Stimulated activated CD4-positive, alpha-beta T cell treated with anti-CD3 and anti-CD28 coated beads, Interleukin-2, amount 100 ng/mL, for 24 hours (primary cell): ENCODE results near the gene PBX1.

Experiments used
- DNase-seq, 2 donors: peaks; one replicate each; pipeline ENCODE4 v3.0.0-alpha.2; 2020

PBX1 gene

GRCh38 chr1:164672588-164672987 is 113.6 kb downstream of the PBX1 start:
- no peak for DNase-seq

- DNase-seq: no peak
Observed at GRCh38 chr1:164673584-164674214, 114.7 kb downstream of the PBX1 start.

GRCh38 chr1:164675342-164675904 is 116.4 kb downstream of the PBX1 start:
- DNase-seq: no peak

GRCh38 chr1:164678136-164678700 is 119.2 kb downstream of the PBX1 start:
- DNase-seq: no peak

GRCh38 chr1:164682570-164682969 is 123.6 kb downstream of the PBX1 start:
- no peak for DNase-seq

GRCh38 chr1:164683235-164683634 is 124.3 kb downstream of the PBX1 start:
- DNase-seq: no peak

GRCh38 chr1:164685266-164686035 is 126.5 kb downstream of the PBX1 start:
- no peak for DNase-seq

GRCh38 chr1:164687777-164688176 is 128.8 kb downstream of the PBX1 start:
- DNase-seq: no peak

- DNase-seq: no peak
Observed at GRCh38 chr1:164688791-164689190, 129.8 kb downstream of the PBX1 start.

- no peak for DNase-seq
Observed at GRCh38 chr1:164689672-164690511, 130.9 kb downstream of the PBX1 start.

- DNase-seq: no peak
Observed at GRCh38 chr1:164692420-164692819, 133.4 kb downstream of the PBX1 start.

- no peak for DNase-seq
Observed at GRCh38 chr1:164693564-164694359, 134.8 kb downstream of the PBX1 start.

GRCh38 chr1:164694505-164694904 is 135.5 kb downstream of the PBX1 start:
- DNase-seq: no peak

GRCh38 chr1:164695956-164696665 is 137.1 kb downstream of the PBX1 start:
- DNase-seq: no peak

GRCh38 chr1:164699815-164700491 is 141.0 kb downstream of the PBX1 start:
- no peak for DNase-seq

- DNase-seq: no peak
Observed at GRCh38 chr1:164700683-164701082, 141.7 kb downstream of the PBX1 start.

GRCh38 chr1:164701189-164701761 is 142.3 kb downstream of the PBX1 start:
- no peak for DNase-seq

- DNase-seq: no peak
Observed at GRCh38 chr1:164702216-164702615, 143.2 kb downstream of the PBX1 start.

GRCh38 chr1:164702664-164703063 is 143.7 kb downstream of the PBX1 start:
- no peak for DNase-seq

GRCh38 chr1:164703463-164703862 is 144.5 kb downstream of the PBX1 start:
- DNase-seq: no peak
